Measurements from ENCODE around the gene ZNF219. TPM values are rescaled to one million over a fixed set of nuclear protein-coding genes. Genes with fewer than 3 reads are reported as not detected.

ZNF219 gene
- total and polyA plus RNA-seq, 5 donors from 2014 or later: 1.1 to 5.0 (median 1.4) TPM

GRCh38 chr14:21120686-21121085, 22.2 kb upstream of the ZNF219 start:
- no peak overlapping the region for H3K4me3 Mint-ChIP-seq
- H3K4me1 Mint-ChIP-seq: peaks cover 0 to 4% (median 0%) of the 10 kb centered on the region in 4 donors
- Histone ChIP-seq H3K9me3 (ENCODE audit: control insufficient read depth in 2 of 2, low read length in 2 of 2) (peaks cover 0 to 6% of the 10 kb centered on the region in 2 experiments), H3K36me3 (ENCODE audit: control insufficient read depth, insufficient read depth, low read length) (no peaks in the 10 kb centered on the region), H3K4me1 (ENCODE audit: control insufficient read depth, insufficient read depth, low read length, poor library complexity, severe bottlenecking) (no peaks in the 10 kb centered on the region), H3K4me3 (ENCODE audit: low read depth, low read length) (no peak overlapping the region), H3K27ac (ENCODE audit: insufficient read depth, low read length, poor library complexity, severe bottlenecking) (no peak overlapping the region), H3K27me3 (ENCODE audit: control insufficient read depth, insufficient read depth, low read length) (peaks cover 9% of the 10 kb centered on the region)
- H3K27me3 Mint-ChIP-seq: peaks cover 36% of the 10 kb centered on the region
- H3K36me3 Mint-ChIP-seq: no peaks in the 10 kb centered on the region
- peaks cover 0 to 5% (median 0%) of the 10 kb centered on the region in 7 donors for H3K9me3 Mint-ChIP-seq
- ATAC-seq (ENCODE audit: low read depth in 2 of 2) (no peak), DNase-seq (no peak)
- H3K27ac Mint-ChIP-seq: no peak overlapping the region

GRCh38 chr14:21118933-21119332, 20.5 kb upstream of the ZNF219 start:
- DNase-seq: no peak
- no peak overlapping the region for H3K4me3 Mint-ChIP-seq
- ATAC-seq (ENCODE audit: low read depth in 2 of 2): no peak
- H3K4me3 ChIP-seq (ENCODE audit: low read depth, low read length): no peak overlapping the region
- H3K9me3 Mint-ChIP-seq: no peaks in the 10 kb centered on the region
- H3K4me1 Mint-ChIP-seq: peaks cover 0 to 4% (median 0%) of the 10 kb centered on the region in 4 donors
- no peaks in the 10 kb centered on the region for H3K36me3 ChIP-seq (ENCODE audit: control insufficient read depth, insufficient read depth, low read length)
- H3K9me3 ChIP-seq (ENCODE audit: control insufficient read depth in 2 of 2, low read length in 2 of 2): no peaks in the 10 kb centered on the region
- H3K27ac ChIP-seq (ENCODE audit: insufficient read depth, low read length, poor library complexity, severe bottlenecking): no peak overlapping the region
- H3K36me3 Mint-ChIP-seq: no peaks in the 10 kb centered on the region
- no peak overlapping the region for H3K27ac Mint-ChIP-seq
- H3K27me3 Mint-ChIP-seq: peaks cover 23% of the 10 kb centered on the region
- no peaks in the 10 kb centered on the region for H3K4me1 ChIP-seq (ENCODE audit: control insufficient read depth, insufficient read depth, low read length, poor library complexity, severe bottlenecking)
- peaks cover 4% of the 10 kb centered on the region for H3K27me3 ChIP-seq (ENCODE audit: control insufficient read depth, insufficient read depth, low read length)

- peaks cover 0 to 6% (median 0%) of the 10 kb centered on the region in 4 donors for H3K4me1 Mint-ChIP-seq
- ATAC-seq (ENCODE audit: low read depth in 2 of 2) (no peak), DNase-seq (no peak)
- no peaks in the 10 kb centered on the region for H3K9me3 Mint-ChIP-seq
- H3K27me3 Mint-ChIP-seq: peaks cover 4% of the 10 kb centered on the region
- Histone ChIP-seq H3K27me3 (ENCODE audit: control insufficient read depth, insufficient read depth, low read length) (no peaks in the 10 kb centered on the region), H3K9me3 (ENCODE audit: control insufficient read depth in 2 of 2, low read length in 2 of 2) (no peaks in the 10 kb centered on the region), H3K4me1 (ENCODE audit: control insufficient read depth, insufficient read depth, low read length, poor library complexity, severe bottlenecking) (no peaks in the 10 kb centered on the region), H3K4me3 (ENCODE audit: low read depth, low read length) (no peak overlapping the region), H3K27ac (ENCODE audit: insufficient read depth, low read length, poor library complexity, severe bottlenecking) (no peak overlapping the region), H3K36me3 (ENCODE audit: control insufficient read depth, insufficient read depth, low read length) (no peaks in the 10 kb centered on the region)
- no peak overlapping the region for H3K4me3 Mint-ChIP-seq
- peak overlapping the region in 1 of 3 donors; percentile 23 for H3K27ac Mint-ChIP-seq
- no peaks in the 10 kb centered on the region for H3K36me3 Mint-ChIP-seq
Observed at GRCh38 chr14:21113369-21113768, 14.9 kb upstream of the ZNF219 start.

GRCh38 chr14:21112255-21112654, 13.8 kb upstream of the ZNF219 start:
- Mint-ChIP-seq H3K27ac (no peak overlapping the region), H3K4me3 (no peak overlapping the region), H3K4me1 (peaks cover 0 to 6% (median 0%) of the 10 kb centered on the region in 4 donors), H3K9me3 (no peaks in the 10 kb centered on the region), H3K27me3 (peaks cover 4% of the 10 kb centered on the region), H3K36me3 (no peaks in the 10 kb centered on the region)
- no peaks in the 10 kb centered on the region for H3K4me1 ChIP-seq (ENCODE audit: control insufficient read depth, insufficient read depth, low read length, poor library complexity, severe bottlenecking)
- no peak overlapping the region for H3K27ac ChIP-seq (ENCODE audit: insufficient read depth, low read length, poor library complexity, severe bottlenecking)
- no peaks in the 10 kb centered on the region for H3K27me3 ChIP-seq (ENCODE audit: control insufficient read depth, insufficient read depth, low read length)
- H3K36me3 ChIP-seq (ENCODE audit: control insufficient read depth, insufficient read depth, low read length): no peaks in the 10 kb centered on the region
- no peaks in the 10 kb centered on the region for H3K9me3 ChIP-seq (ENCODE audit: control insufficient read depth in 2 of 2, low read length in 2 of 2)
- no peak for DNase-seq
- no peak for ATAC-seq (ENCODE audit: low read depth in 2 of 2)
- H3K4me3 ChIP-seq (ENCODE audit: low read depth, low read length): no peak overlapping the region

GRCh38 chr14:21109377-21110138, 11.1 kb upstream of the ZNF219 start:
- Mint-ChIP-seq H3K27ac (no peak overlapping the region), H3K36me3 (no peaks in the 10 kb centered on the region), H3K9me3 (no peaks in the 10 kb centered on the region), H3K4me3 (peak overlapping the region in 1 of 4 donors; percentile 15), H3K4me1 (peaks cover 6 to 25% (median 9%) of the 10 kb centered on the region in 4 donors), H3K27me3 (peaks cover 4% of the 10 kb centered on the region)
- H3K36me3 ChIP-seq (ENCODE audit: control insufficient read depth, insufficient read depth, low read length): no peaks in the 10 kb centered on the region
- DNase-seq (no peak), ATAC-seq (ENCODE audit: low read depth in 2 of 2) (no peak)
- no peak overlapping the region for H3K4me3 ChIP-seq (ENCODE audit: low read depth, low read length)
- H3K4me1 ChIP-seq (ENCODE audit: control insufficient read depth, insufficient read depth, low read length, poor library complexity, severe bottlenecking): peaks cover 7% of the 10 kb centered on the region
- no peak overlapping the region for H3K27ac ChIP-seq (ENCODE audit: insufficient read depth, low read length, poor library complexity, severe bottlenecking)
- H3K9me3 ChIP-seq (ENCODE audit: control insufficient read depth in 2 of 2, low read length in 2 of 2): no peaks in the 10 kb centered on the region
- no peaks in the 10 kb centered on the region for H3K27me3 ChIP-seq (ENCODE audit: control insufficient read depth, insufficient read depth, low read length)

- Mint-ChIP-seq H3K36me3 (no peaks in the 10 kb centered on the region), H3K4me1 (peaks cover 7 to 27% (median 10%) of the 10 kb centered on the region in 4 donors), H3K9me3 (no peaks in the 10 kb centered on the region), H3K27me3 (peaks cover 7% of the 10 kb centered on the region), H3K27ac (no peak overlapping the region), H3K4me3 (no peak overlapping the region)
- no peak for ATAC-seq (ENCODE audit: low read depth in 2 of 2)
- no peaks in the 10 kb centered on the region for H3K36me3 ChIP-seq (ENCODE audit: control insufficient read depth, insufficient read depth, low read length)
- no peaks in the 10 kb centered on the region for H3K27me3 ChIP-seq (ENCODE audit: control insufficient read depth, insufficient read depth, low read length)
- H3K27ac ChIP-seq (ENCODE audit: insufficient read depth, low read length, poor library complexity, severe bottlenecking): no peak overlapping the region
- no peaks in the 10 kb centered on the region for H3K9me3 ChIP-seq (ENCODE audit: control insufficient read depth in 2 of 2, low read length in 2 of 2)
- no peak overlapping the region for H3K4me3 ChIP-seq (ENCODE audit: low read depth, low read length)
- H3K4me1 ChIP-seq (ENCODE audit: control insufficient read depth, insufficient read depth, low read length, poor library complexity, severe bottlenecking): peaks cover 11% of the 10 kb centered on the region
- DNase-seq: no peak
Observed at GRCh38 chr14:21108791-21109190, 10.3 kb upstream of the ZNF219 start.

- no peak overlapping the region for H3K27ac ChIP-seq (ENCODE audit: insufficient read depth, low read length, poor library complexity, severe bottlenecking)
- peak overlapping the region in 1 of 4 donors; percentile 88 for H3K4me3 Mint-ChIP-seq
- H3K27ac Mint-ChIP-seq: no peak overlapping the region
Observed at GRCh38 chr14:21107283-21107800, 8.9 kb upstream of the ZNF219 start.

More at GRCh38 chr14:21107283-21107800, 8.9 kb upstream of the ZNF219 start:
- Histone ChIP-seq H3K27me3 (ENCODE audit: control insufficient read depth, insufficient read depth, low read length) (no peaks in the 10 kb centered on the region), H3K36me3 (ENCODE audit: control insufficient read depth, insufficient read depth, low read length) (no peaks in the 10 kb centered on the region), H3K4me3 (ENCODE audit: low read depth, low read length) (no peak overlapping the region), H3K9me3 (ENCODE audit: control insufficient read depth in 2 of 2, low read length in 2 of 2) (no peaks in the 10 kb centered on the region), H3K4me1 (ENCODE audit: control insufficient read depth, insufficient read depth, low read length, poor library complexity, severe bottlenecking) (peaks cover 19% of the 10 kb centered on the region)
- Mint-ChIP-seq H3K9me3 (no peaks in the 10 kb centered on the region), H3K4me1 (peaks cover 13 to 34% (median 17%) of the 10 kb centered on the region in 4 donors), H3K36me3 (no peaks in the 10 kb centered on the region), H3K27me3 (peaks cover 13% of the 10 kb centered on the region)
- ATAC-seq (ENCODE audit: low read depth in 2 of 2) (no peak), DNase-seq (no peak)
